OCI-LY3 (cell line): ENCODE data around the gene CPO.

ENCODE experiments used
- H2AFZ ChIP-seq: fragments of 200-600, 300-600 bp; shearing (Covaris generic); 2 replicates; pipeline ENCODE4 v1.6.0; 2014; ENCODE audit warnings: antibody characterized with exemption, low read depth, low read length
- H3K27ac ChIP-seq: fragments of 200-600, 300-600 bp; sonication (generic); 2 replicates; pipeline ENCODE4 v1.5.1; 2014; ENCODE audit warnings: mild to moderate bottlenecking, low read length, moderate library complexity, mixed read lengths
- H3K27me3 ChIP-seq: fragments of 200-600, 300-600 bp; sonication (generic); 2 replicates; pipeline ENCODE4 v1.6.1; 2014; ENCODE audit warnings: low read depth, low read length, mixed read lengths
- H3K36me3 ChIP-seq: fragments of 200-600, 300-600 bp; sonication (generic); replicated peaks from 2 replicates; pipeline ENCODE3; 2014; ENCODE audit warnings: low read depth, low read length, mixed read lengths
- H3K4me1 ChIP-seq: fragments of 300-600, 200-600 bp; sonication (generic); 2 replicates; pipeline ENCODE4 v1.6.1; 2014; ENCODE audit warnings: low read length, mixed read lengths
- H3K4me2 ChIP-seq: fragments of 200-600, 300-600 bp; sonication (generic); 2 replicates; pipeline ENCODE4 v1.6.1; 2014; ENCODE audit warnings: low read length, mixed read lengths
- H3K4me3 ChIP-seq: fragments of 300-600, 200-600 bp; sonication (generic); 2 replicates; pipeline ENCODE4 v1.5.1; 2014; ENCODE audit warnings: antibody characterized with exemption, mild to moderate bottlenecking, low read length, moderate library complexity
- H3K79me2 ChIP-seq: fragments of 300-600, 200-600 bp; shearing (Covaris generic); 2 replicates; pipeline ENCODE4 v1.6.1; 2014; ENCODE audit warnings: mild to moderate bottlenecking, low read length, mixed read lengths
- H3K9ac ChIP-seq: fragments of 300-600, 200-600 bp; shearing (Covaris generic); 2 replicates; pipeline ENCODE4 v1.6.0; 2014; ENCODE audit warnings: mild to moderate bottlenecking, low read length, moderate library complexity
- H3K9me3 ChIP-seq: fragments of 200-600, 300-600 bp; shearing (Covaris generic); 2 replicates; pipeline ENCODE4 v1.6.1; 2014; ENCODE audit warnings: low read length, mixed read lengths; ENCODE audit not compliant: insufficient read depth
- H4K20me1 ChIP-seq: fragments of 200-600, 300-600 bp; sonication (generic); 2 replicates; pipeline ENCODE4 v1.6.1; 2016; ENCODE audit warnings: low read length, mixed read lengths; ENCODE audit not compliant: insufficient read depth
- CTCF ChIP-seq: fragments of 200-600, 300-600 bp; sonication (generic); IDR thresholded peaks from 2 replicates; pipeline ENCODE4 v1.5.1; 2014; ENCODE audit warnings: antibody characterized with exemption, low read length, low read depth
- EZH2phosphoT487 ChIP-seq: fragments of 200-600 bp; shearing (Covaris generic); IDR thresholded peaks from 2 replicates; pipeline ENCODE4 v1.6.1; 2018; ENCODE audit warnings: antibody characterized with exemption, mixed run types, low read depth

Gene CPO

GRCh38 chr2:206918263-206918662 lies 21.1 kb upstream of the CPO start:
- Histone ChIP-seq H3K4me2 (no peak overlapping the region), H3K36me3 (no peaks in the 10 kb centered on the region), H3K27me3 (0 out of 2 replicates have a peak, but pooled peaks cover 4% of the 10 kb centered on the region), H3K4me1 (peaks cover 7% of the 10 kb centered on the region; the same call in 1 of the 2 replicates), H3K9me3 (no peaks in the 10 kb centered on the region), H2AFZ (no peak overlapping the region), H3K4me3 (no peak overlapping the region), H3K9ac (no peak overlapping the region), H4K20me1 (no peaks in the 10 kb centered on the region), H3K27ac (no peak overlapping the region), H3K79me2 (no peaks in the 10 kb centered on the region)
- no peak for TF ChIP-seq CTCF
- TF ChIP-seq EZH2phosphoT487 = no peak

GRCh38 chr2:206920310-206920709 lies 19.0 kb upstream of the CPO start:
- no peak for TF ChIP-seq CTCF
- TF ChIP-seq EZH2phosphoT487 = no peak
- Histone ChIP-seq H3K9ac (no peak overlapping the region), H3K27ac (no peak overlapping the region), H2AFZ (no peak overlapping the region), H3K79me2 (no peaks in the 10 kb centered on the region), H3K27me3 (0 out of 2 replicates have a peak, but pooled peaks cover 4% of the 10 kb centered on the region), H3K9me3 (no peaks in the 10 kb centered on the region), H3K4me1 (peaks cover 1% of the 10 kb centered on the region; the same call in 1 of the 2 replicates), H4K20me1 (no peaks in the 10 kb centered on the region), H3K4me3 (no peak overlapping the region), H3K4me2 (no peak overlapping the region), H3K36me3 (no peaks in the 10 kb centered on the region)

- no peak overlapping the region for H3K4me2 ChIP-seq
- H3K27ac ChIP-seq = no peak overlapping the region
- H2AFZ ChIP-seq = no peak overlapping the region
- no peak overlapping the region for H3K9ac ChIP-seq
- no peak overlapping the region for H3K4me3 ChIP-seq
- no peaks in the 10 kb centered on the region for H4K20me1 ChIP-seq
- TF ChIP-seq CTCF (no peak), EZH2phosphoT487 (no peak)
- H3K9me3 ChIP-seq = no peaks in the 10 kb centered on the region
- no peaks in the 10 kb centered on the region for H3K4me1 ChIP-seq
- no peaks in the 10 kb centered on the region for H3K79me2 ChIP-seq
- 0 out of 2 replicates have a peak, but pooled peaks cover 4% of the 10 kb centered on the region for H3K27me3 ChIP-seq
- H3K36me3 ChIP-seq = no peaks in the 10 kb centered on the region
Observed at GRCh38 chr2:206920951-206921350, 18.4 kb upstream of the CPO start.

- Histone ChIP-seq H3K4me2 (no peak overlapping the region), H3K4me3 (no peak overlapping the region), H3K36me3 (no peaks in the 10 kb centered on the region), H2AFZ (no peak overlapping the region), H3K9me3 (no peaks in the 10 kb centered on the region), H3K9ac (no peak overlapping the region), H3K27me3 (0 out of 2 replicates have a peak, but pooled peaks cover 4% of the 10 kb centered on the region), H3K4me1 (no peaks in the 10 kb centered on the region), H3K27ac (no peak overlapping the region), H4K20me1 (no peaks in the 10 kb centered on the region), H3K79me2 (no peaks in the 10 kb centered on the region)
- TF ChIP-seq EZH2phosphoT487 = no peak
- no peak for TF ChIP-seq CTCF
Observed at GRCh38 chr2:206921529-206921928, 17.8 kb upstream of the CPO start.
